ENCODE results near the gene RPS6KB2. TPM values are rescaled to one million over a fixed set of nuclear protein-coding genes. Genes with fewer than 3 reads are reported as not detected.

Gene RPS6KB2
- total and polyA plus RNA-seq, 2 of the 4 experiments (the other 2 are of a cell fraction) = 50.7 to 58.4 TPM

- Histone ChIP-seq H3K27ac (ENCODE audit: insufficient read depth, low read length) (no peak overlapping the region), H3K18ac (ENCODE audit: low read depth, low read length) (no peak overlapping the region), H2BK20ac (ENCODE audit: low read depth, low read length) (no peak overlapping the region), H3K9me3 (ENCODE audit: control insufficient read depth, insufficient read depth, low read length) (no peaks in the 10 kb centered on the region), H3K14ac (replicated peaks; ENCODE audit: low read depth, low read length) (no peak overlapping the region), H3K4me2 (ENCODE audit: low read depth, low read length) (no peak overlapping the region), H3K4ac (ENCODE audit: low read depth, low read length) (no peak overlapping the region), H4K91ac (ENCODE audit: insufficient read depth, low read depth, low read length) (no peak overlapping the region), H3K56ac (ENCODE audit: extremely low read depth, insufficient read depth, low read length) (no peak overlapping the region; the same call in 1 of the 2 replicates), H3K9me1 (ENCODE audit: insufficient read depth, low read length) (no peaks in the 10 kb centered on the region), H4K5ac (ENCODE audit: low read depth, low read length) (no peak overlapping the region), H2BK5ac (ENCODE audit: low read depth, low read length, poor library complexity, severe bottlenecking) (no peak overlapping the region), H3K4me3 (ENCODE audit: insufficient read depth, low read depth, low read length) (no peak overlapping the region), H3K4me1 (ENCODE audit: control insufficient read depth, insufficient read depth, low read length) (peaks cover 13% of the 10 kb centered on the region), H4K8ac (ENCODE audit: low read depth in 2 of 2, low read length in 2 of 2) (no peak overlapping the region), H3K79me1 (ENCODE audit: low read depth in 1 of 2, low read length in 2 of 2) (peaks cover 17 to 46% of the 10 kb centered on the region in 2 experiments; a peak in 3 of 4 replicates), H3K9ac (ENCODE audit: low read depth, low read length) (no peak overlapping the region), H2BK120ac (ENCODE audit: low read depth, low read length) (no peak overlapping the region), H2BK15ac (ENCODE audit: low read depth, low read length) (no peak overlapping the region), H2AFZ (replicated peaks; ENCODE audit: low read length, poor library complexity) (no peak overlapping the region), H2AK9ac (replicated peaks; ENCODE audit: low read depth, low read length, poor library complexity) (no peak overlapping the region), H4K20me1 (ENCODE audit: insufficient read depth, low read length) (peaks cover 35% of the 10 kb centered on the region), H2AK5ac (ENCODE audit: low read depth, low read length) (no peak overlapping the region), H3K27me3 (ENCODE audit: control insufficient read depth, insufficient read depth, low read length) (no peaks in the 10 kb centered on the region), H3K36me3 (ENCODE audit: control insufficient read depth, insufficient read depth, low read length) (peaks cover 43% of the 10 kb centered on the region), H3K23ac (ENCODE audit: low read depth, low read length) (no peak overlapping the region)
- TF ChIP-seq BHLHE40 (IDR thresholded peaks at IDR 0.05; ENCODE audit: low read depth, low read length) (no peak), POLR2A (IDR thresholded peaks at IDR 0.05; ENCODE audit: low read depth, low read length) (no peak; the same call in 1 of the 2 replicates), FOS (IDR thresholded peaks at IDR 0.05; ENCODE audit: low read depth, low read length) (no peak), USF2 (IDR thresholded peaks at IDR 0.05; ENCODE audit: low read depth, low read length) (no peak), RFX5 (IDR thresholded peaks at IDR 0.05; ENCODE audit: low read depth, low read length) (no peak), CEBPB (IDR thresholded peaks at IDR 0.05; ENCODE audit: low read depth, low read length) (no peak), ELK1 (IDR thresholded peaks at IDR 0.05; ENCODE audit: borderline replicate concordance, low read depth, low read length) (no peak), RCOR1 (IDR thresholded peaks at IDR 0.05; ENCODE audit: insufficient replicate concordance, low read length) (no peak), MAFK (IDR thresholded peaks at IDR 0.05; ENCODE audit: low read depth, low read length) (no peak), SMC3 (IDR thresholded peaks at IDR 0.05; ENCODE audit: low read depth, low read length) (no peak), MAZ (IDR thresholded peaks at IDR 0.05; ENCODE audit: borderline replicate concordance, low read depth, low read length) (no peak), NFE2L2 (IDR thresholded peaks at IDR 0.05; ENCODE audit: low read depth, low read length) (no peak), CHD1 (IDR thresholded peaks at IDR 0.05; ENCODE audit: low read depth, low read length) (no peak)
- intact Hi-C loops (cut with micrococcal nuclease) (no loop called here), dilution Hi-C loops (cut with HindIII; ENCODE audit: low sequenced_read_pairs, unreplicated experiment) (no loop called here), in situ Hi-C loops (cut with MboI; ENCODE audit: low sequenced_read_pairs) (no loop called here)
- ATAC-seq (ENCODE audit: low read depth) (no peak), DNase-seq (no peak)
- CTCF ChIA-PET = no interaction called here
- no TSS peak for BruUV-seq (replicated peaks)
- WGBS, 2 experiments (ENCODE audit: extremely low coverage in 2 of 2, insufficient read length in 1 of 2) = 82% methylated on average over 5 of the region's 13 CpGs; no CpG with 5 or more reads in 1 of the 2 experiments
- POLR2A ChIA-PET (ENCODE audit: unreplicated experiment) = no interaction called here
Measured at GRCh38 chr11:67396587-67397389, 31.5 kb upstream of the RPS6KB2 start.
